PFSK-1 (cell line): ENCODE measurements around the gene FBXO42.

Experiments used
- FOXP2 ChIP-seq: optimal IDR thresholded peaks from 2 replicates; pipeline ENCODE3; 2011; ENCODE audit warnings: borderline replicate concordance, control low read depth, inconsistent platforms; ENCODE audit not compliant: insufficient read depth; ENCODE audit errors: extremely low read length, extremely low read depth
- POLR2AphosphoS5 ChIP-seq: IDR thresholded peaks from 2 replicates; pipeline ENCODE4 v1.6.1; 2012; ENCODE audit warnings: low read depth, mild to moderate bottlenecking, control low read depth, low read length, moderate library complexity
- SIN3A ChIP-seq: IDR thresholded peaks from 2 replicates; pipeline ENCODE4 v1.6.1; 2012; ENCODE audit warnings: mild to moderate bottlenecking, low read length, moderate library complexity, borderline replicate concordance; ENCODE audit not compliant: insufficient read depth
- TAF1 ChIP-seq: IDR thresholded peaks from 2 replicates; pipeline ENCODE4 v1.6.1; 2012; ENCODE audit warnings: low read length, control low read depth, borderline replicate concordance; ENCODE audit not compliant: insufficient read depth
- TF ChIP-seq, protein P1 (sequence below), 2 experiments: IDR thresholded peaks; 2 replicates each; pipeline versions ENCODE4 v1.6.1 to v1.8.0; 2011 to 2012; ENCODE audit warnings: low read depth in 2 of 2, low read length in 2 of 2, control low read depth in 1 of 2, inconsistent platforms in 1 of 2, mild to moderate bottlenecking in 1 of 2, moderate library complexity in 1 of 2; ENCODE audit not compliant: insufficient read depth in 1 of 2

FBXO42 gene

DNA sequence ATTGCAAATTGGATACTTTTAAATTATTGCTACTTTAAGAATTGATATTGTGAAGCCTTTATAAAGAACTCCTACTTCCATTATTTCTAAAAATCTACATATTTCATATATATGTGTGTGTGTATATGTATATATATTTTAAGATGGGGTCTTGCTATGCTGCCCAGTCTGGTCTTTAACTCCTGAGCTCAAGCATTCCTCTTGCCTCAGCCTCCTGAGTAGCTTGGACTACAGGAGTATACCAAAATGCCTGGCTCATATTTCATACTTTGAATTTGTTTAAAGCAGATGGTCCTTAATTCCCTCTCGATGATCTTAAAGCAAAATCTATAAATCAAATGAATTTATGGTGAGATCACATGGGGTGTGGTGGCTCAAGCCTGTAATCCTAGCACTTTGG, 90.2 kb downstream of the FBXO42 start:
- TF ChIP-seq POLR2AphosphoS5 (no peak), TAF1 (no peak)

DNA sequence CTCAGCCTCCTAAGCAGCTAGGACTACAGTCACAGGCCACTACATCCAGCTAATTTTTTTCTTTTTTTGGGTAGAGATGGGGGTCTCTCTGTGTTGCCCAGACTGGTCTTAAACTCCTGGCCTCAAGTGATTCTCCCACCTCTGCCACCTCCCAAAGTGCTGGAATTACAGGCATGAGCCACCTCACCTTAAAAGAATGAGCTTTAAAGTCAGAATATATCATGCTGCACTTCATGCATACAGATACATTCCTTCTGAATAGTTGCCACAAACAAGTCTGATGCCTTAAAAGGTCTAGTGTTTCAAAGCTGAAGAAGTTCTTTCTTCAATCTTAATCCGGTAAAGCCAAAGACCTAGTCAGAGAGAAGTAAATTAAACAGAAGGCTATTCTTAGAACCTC, 91.5 kb downstream of the FBXO42 start:
- TF ChIP-seq, protein P1, sequence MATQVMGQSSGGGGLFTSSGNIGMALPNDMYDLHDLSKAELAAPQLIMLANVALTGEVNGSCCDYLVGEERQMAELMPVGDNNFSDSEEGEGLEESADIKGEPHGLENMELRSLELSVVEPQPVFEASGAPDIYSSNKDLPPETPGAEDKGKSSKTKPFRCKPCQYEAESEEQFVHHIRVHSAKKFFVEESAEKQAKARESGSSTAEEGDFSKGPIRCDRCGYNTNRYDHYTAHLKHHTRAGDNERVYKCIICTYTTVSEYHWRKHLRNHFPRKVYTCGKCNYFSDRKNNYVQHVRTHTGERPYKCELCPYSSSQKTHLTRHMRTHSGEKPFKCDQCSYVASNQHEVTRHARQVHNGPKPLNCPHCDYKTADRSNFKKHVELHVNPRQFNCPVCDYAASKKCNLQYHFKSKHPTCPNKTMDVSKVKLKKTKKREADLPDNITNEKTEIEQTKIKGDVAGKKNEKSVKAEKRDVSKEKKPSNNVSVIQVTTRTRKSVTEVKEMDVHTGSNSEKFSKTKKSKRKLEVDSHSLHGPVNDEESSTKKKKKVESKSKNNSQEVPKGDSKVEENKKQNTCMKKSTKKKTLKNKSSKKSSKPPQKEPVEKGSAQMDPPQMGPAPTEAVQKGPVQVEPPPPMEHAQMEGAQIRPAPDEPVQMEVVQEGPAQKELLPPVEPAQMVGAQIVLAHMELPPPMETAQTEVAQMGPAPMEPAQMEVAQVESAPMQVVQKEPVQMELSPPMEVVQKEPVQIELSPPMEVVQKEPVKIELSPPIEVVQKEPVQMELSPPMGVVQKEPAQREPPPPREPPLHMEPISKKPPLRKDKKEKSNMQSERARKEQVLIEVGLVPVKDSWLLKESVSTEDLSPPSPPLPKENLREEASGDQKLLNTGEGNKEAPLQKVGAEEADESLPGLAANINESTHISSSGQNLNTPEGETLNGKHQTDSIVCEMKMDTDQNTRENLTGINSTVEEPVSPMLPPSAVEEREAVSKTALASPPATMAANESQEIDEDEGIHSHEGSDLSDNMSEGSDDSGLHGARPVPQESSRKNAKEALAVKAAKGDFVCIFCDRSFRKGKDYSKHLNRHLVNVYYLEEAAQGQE (IDR thresholded peaks at IDR 0.05; ENCODE audit: insufficient read depth in 1 of 2, low read depth in 2 of 2, low read length in 2 of 2), result no peak
- TF ChIP-seq POLR2AphosphoS5 (no peak), TAF1 (no peak), SIN3A (no peak), FOXP2 (no peak)

DNA sequence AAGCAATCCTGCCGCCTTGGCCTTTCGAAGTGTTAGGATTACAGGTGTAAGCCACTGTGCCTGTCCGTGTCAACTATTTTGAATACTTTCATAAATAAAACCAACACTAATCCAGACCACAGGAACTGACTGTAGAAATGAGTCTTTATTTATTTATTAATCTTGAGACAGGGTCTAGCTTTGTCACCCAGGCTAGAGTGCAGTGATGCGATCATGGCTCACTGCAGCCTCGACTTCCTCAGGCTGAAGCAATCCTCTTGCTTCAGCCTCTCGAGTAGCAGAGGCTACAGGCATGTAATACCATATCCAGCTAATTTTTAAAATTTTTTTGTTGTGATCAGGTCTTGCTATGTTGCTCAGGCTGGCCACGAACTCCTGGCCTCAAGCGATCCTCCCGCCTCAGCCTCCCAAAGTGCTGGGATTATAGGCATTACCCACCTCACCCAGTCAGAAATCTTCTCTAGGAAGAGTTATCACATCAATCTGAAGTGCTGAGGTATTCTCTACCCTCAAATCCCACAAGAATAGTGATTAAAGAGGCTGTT, 93.6 kb downstream of the FBXO42 start:
- TF ChIP-seq, protein P1 (IDR thresholded peaks at IDR 0.05; ENCODE audit: insufficient read depth in 1 of 2, low read depth in 2 of 2, low read length in 2 of 2), result no peak
- TF ChIP-seq POLR2AphosphoS5, result no peak
- no peak for TF ChIP-seq SIN3A
- no peak for TF ChIP-seq TAF1
- no peak for TF ChIP-seq FOXP2

DNA sequence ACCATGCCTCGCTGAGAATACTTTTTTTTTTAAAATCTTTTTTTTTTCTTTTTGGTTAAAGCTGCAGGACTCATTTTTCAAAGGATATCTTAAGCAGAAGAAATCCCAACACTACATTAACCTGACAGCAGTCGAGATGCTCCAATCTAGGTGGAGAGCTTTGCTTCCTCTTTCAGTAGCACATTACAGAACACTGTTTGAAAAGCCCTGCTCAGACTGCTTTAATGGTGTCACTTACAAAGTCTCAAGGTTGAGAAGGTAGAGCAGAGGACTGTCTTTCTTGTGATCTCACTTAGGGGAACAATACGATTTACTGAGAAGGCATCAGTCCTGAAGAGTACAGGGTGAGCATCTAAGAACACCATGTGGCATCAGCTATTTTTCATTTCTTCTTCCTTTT, 94.3 kb downstream of the FBXO42 start:
- no peak for TF ChIP-seq TAF1
- TF ChIP-seq, protein P1 (IDR thresholded peaks at IDR 0.05; ENCODE audit: insufficient read depth in 1 of 2, low read depth in 2 of 2, low read length in 2 of 2), result no peak
- no peak for TF ChIP-seq SIN3A
- no peak for TF ChIP-seq FOXP2

DNA sequence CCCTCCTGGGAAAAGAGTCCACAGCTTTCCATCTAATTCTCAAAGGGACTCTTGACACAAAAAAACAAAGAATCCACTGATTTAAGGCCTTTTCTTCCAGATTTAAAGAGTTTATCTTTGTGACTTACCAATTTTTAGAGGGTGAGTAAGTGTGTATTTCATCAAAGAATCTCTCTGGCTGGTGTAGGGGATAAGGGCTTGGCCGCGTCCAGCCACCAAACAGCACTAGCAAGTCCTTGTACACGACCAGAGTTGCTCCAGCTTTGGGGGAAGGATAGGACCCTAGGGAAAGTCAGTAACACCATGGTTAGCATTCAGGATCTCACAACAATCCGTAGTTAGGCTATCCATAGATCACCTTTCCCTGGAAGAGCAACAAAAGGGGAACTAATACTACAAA, 95.8 kb downstream of the FBXO42 start:
- TF ChIP-seq SIN3A (no peak), POLR2AphosphoS5 (no peak), TAF1 (no peak), FOXP2 (no peak)
- TF ChIP-seq, protein P1 (IDR thresholded peaks at IDR 0.05; ENCODE audit: insufficient read depth in 1 of 2, low read depth in 2 of 2, low read length in 2 of 2), result no peak
